Urinary bladder (tissue), 4 donors: Measurements from ENCODE around the gene AMBRA1. TPM values are rescaled to one million over a fixed set of nuclear protein-coding genes. Genes with fewer than 3 reads are reported as not detected.

Experiments
- DNase-seq: peaks from one replicate; pipeline ENCODE4 v3.0.0-alpha.2; 2015; ENCODE audit errors: extremely low spot score
- H3K27ac ChIP-seq: one replicate; pipeline ENCODE4 v1.5.1; 2013; ENCODE audit warnings: low read depth, mild to moderate bottlenecking, moderate library complexity
- H3K36me3 ChIP-seq: one replicate; pipeline ENCODE4 v1.6.1; 2013; ENCODE audit warnings: mild to moderate bottlenecking, moderate library complexity; ENCODE audit not compliant: insufficient read depth
- H3K4me1 ChIP-seq: one replicate; pipeline ENCODE4 v1.6.1; 2013; ENCODE audit warnings: mild to moderate bottlenecking, moderate library complexity; ENCODE audit not compliant: insufficient read depth
- H3K4me3 ChIP-seq: one replicate; pipeline ENCODE4 v1.5.1; 2013; ENCODE audit warnings: low read depth, low read length
- WGBS: extraction: QIAGEN DNeasy Blood & Tissue Kit; methylation state at CpG from one replicate; pipeline ENCODE4 v1.1.7; 2013; 5-methylcytosine and 5-hydroxymethylcytosine counted together
- polyA plus RNA-seq: library from polyadenylated mRNA; stranded (reverse); fragments of 200-250 nt; gene quantifications from one replicate; pipeline ENCODE4 v1.2.3, GENCODE V29; 2013
- total RNA-seq: library from RNA; depleted of rRNA; stranded (reverse); fragments of >200 nt; gene quantifications from one replicate; pipeline ENCODE4 v1.2.3, GENCODE V29; 2014
- donor health status: healthy with polysubstance abuse.
- donor health status: healthy.

AMBRA1 gene
- total and polyA plus RNA-seq, 2 donors = 21.9 to 22.9 TPM

DNA sequence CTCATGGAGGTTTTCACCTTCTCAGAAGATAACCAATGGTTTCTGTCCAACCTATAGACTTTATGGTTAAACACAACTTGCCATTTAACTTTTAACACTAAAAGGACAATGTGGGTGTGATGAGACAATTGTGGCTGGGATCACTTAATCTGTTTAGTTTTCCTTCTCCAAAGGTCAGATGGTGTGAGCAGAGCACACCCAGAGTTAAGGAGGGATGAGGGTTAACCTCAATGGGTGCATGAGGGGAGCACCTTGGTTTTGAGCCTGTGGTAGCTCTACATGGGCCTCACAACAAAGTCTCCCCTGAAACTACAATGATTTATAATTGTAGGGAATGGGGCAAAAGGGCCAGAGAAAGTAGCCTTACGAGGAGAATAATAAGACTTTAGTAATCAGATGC, 173.3 kb downstream of the AMBRA1 start:
- DNase-seq = no peak
- H3K36me3 ChIP-seq = no peaks in the 10 kb centered on the region
- 94% methylated on average over 1 of the region's 1 CpG for WGBS

GRCh38 chr11:46418751-46419150, 175.1 kb downstream of the AMBRA1 start:
- Histone ChIP-seq H3K36me3 (peaks cover 3% of the 10 kb centered on the region), H3K4me1 (no peaks in the 10 kb centered on the region), H3K27ac (no peak overlapping the region), H3K4me3 (no peak overlapping the region)
- 90% methylated on average over 5 of the region's 5 CpGs for WGBS
- DNase-seq = no peak

More for the DNA sequence above, 173.3 kb downstream of the AMBRA1 start:
- H3K4me1 ChIP-seq = no peaks in the 10 kb centered on the region
- H3K4me3 ChIP-seq = no peak overlapping the region
- no peak overlapping the region for H3K27ac ChIP-seq

- DNase-seq = no peak
- Histone ChIP-seq H3K27ac (no peak overlapping the region), H3K4me3 (no peak overlapping the region), H3K36me3 (peaks cover 3% of the 10 kb centered on the region), H3K4me1 (no peaks in the 10 kb centered on the region)
- 84% methylated on average over 7 of the region's 7 CpGs for WGBS
Measured at GRCh38 chr11:46417711-46418110, 176.1 kb downstream of the AMBRA1 start.

DNA sequence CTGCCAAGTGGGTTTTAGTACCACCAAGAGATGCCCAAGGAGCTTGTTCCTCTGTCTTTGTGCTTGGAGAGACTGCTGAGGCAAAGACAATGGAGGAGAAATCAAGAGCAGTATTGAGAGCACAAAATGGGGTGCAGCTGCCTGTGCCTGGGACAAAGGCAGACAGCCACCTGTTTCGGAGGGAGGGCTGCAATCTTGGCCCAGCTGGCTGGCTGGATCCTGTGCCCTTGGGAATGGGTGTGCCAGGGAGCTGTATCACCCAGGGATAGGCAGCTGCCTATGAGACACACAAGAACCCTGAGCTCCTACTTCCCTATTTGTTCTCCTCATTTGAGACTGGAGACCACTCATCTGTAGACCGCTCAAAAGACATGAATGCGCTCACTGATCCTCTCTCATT, 178.9 kb downstream of the AMBRA1 start:
- Histone ChIP-seq H3K4me3 (no peak overlapping the region), H3K36me3 (peaks cover 3% of the 10 kb centered on the region), H3K4me1 (no peaks in the 10 kb centered on the region), H3K27ac (no peak overlapping the region)
- no peak for DNase-seq
- WGBS = 64% methylated on average over 3 of the region's 3 CpGs

GRCh38 chr11:46414466-46414796, 179.4 kb downstream of the AMBRA1 start:
- WGBS = 88% methylated on average over 5 of the region's 5 CpGs
- Histone ChIP-seq H3K27ac (no peak overlapping the region), H3K36me3 (peaks cover 6% of the 10 kb centered on the region), H3K4me3 (no peak overlapping the region), H3K4me1 (no peaks in the 10 kb centered on the region)
- DNase-seq = no peak

GRCh38 chr11:46413760-46414465, 179.9 kb downstream of the AMBRA1 start:
- no peak overlapping the region for H3K4me3 ChIP-seq
- no peak for DNase-seq
- WGBS = 91% methylated on average over 9 of the region's 9 CpGs
- H3K36me3 ChIP-seq = peaks cover 6% of the 10 kb centered on the region
- no peak overlapping the region for H3K27ac ChIP-seq
- no peaks in the 10 kb centered on the region for H3K4me1 ChIP-seq

- Histone ChIP-seq H3K4me3 (no peak overlapping the region), H3K4me1 (no peaks in the 10 kb centered on the region), H3K36me3 (peaks cover 10% of the 10 kb centered on the region), H3K27ac (no peak overlapping the region)
- DNase-seq = no peak
- 62% methylated on average over 5 of the region's 5 CpGs for WGBS
Measured at GRCh38 chr11:46410021-46410420, 183.8 kb downstream of the AMBRA1 start.

GRCh38 chr11:46408407-46408986, 185.3 kb downstream of the AMBRA1 start:
- no peak overlapping the region for H3K4me3 ChIP-seq
- H3K36me3 ChIP-seq = peaks cover 7% of the 10 kb centered on the region
- WGBS = 96% methylated on average over 6 of the region's 6 CpGs
- H3K27ac ChIP-seq = no peak overlapping the region
- no peaks in the 10 kb centered on the region for H3K4me1 ChIP-seq
- DNase-seq = no peak

GRCh38 chr11:46407635-46408034, 186.2 kb downstream of the AMBRA1 start:
- WGBS = 83% methylated on average over 10 of the region's 10 CpGs
- Histone ChIP-seq H3K4me1 (no peaks in the 10 kb centered on the region), H3K4me3 (no peak overlapping the region), H3K36me3 (peaks cover 7% of the 10 kb centered on the region), H3K27ac (no peak overlapping the region)
- DNase-seq = no peak

DNA sequence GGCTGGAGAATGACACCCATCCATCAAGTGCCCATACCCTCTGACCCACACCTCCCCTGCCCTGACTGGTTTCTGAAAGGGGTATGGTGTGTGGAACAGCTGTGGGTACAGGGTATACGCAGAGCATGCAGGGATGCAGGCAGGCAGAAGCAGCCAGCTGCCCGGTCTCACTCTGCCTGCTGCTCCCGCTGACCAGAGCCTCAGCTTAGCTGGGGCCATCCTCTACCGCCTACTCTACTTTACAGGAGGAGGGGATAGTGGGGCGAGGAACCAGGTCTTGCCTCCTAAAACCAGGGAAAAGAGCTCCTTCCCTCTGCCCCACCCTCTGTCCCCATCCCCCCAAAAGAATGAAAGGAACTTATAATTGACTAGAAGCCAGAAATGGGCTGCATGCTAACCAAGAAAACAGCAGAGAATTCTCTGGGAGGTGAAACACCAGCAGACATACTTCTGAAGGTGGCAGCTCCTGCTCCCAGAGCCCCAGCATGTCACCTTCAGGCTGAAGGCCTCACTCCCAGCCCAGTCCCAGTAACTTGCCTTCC, 189.3 kb downstream of the AMBRA1 start:
- no peak for DNase-seq
- no peak overlapping the region for H3K27ac ChIP-seq
- no peak overlapping the region for H3K4me3 ChIP-seq
- peaks cover 5% of the 10 kb centered on the region for H3K36me3 ChIP-seq
- 82% methylated on average over 5 of the region's 5 CpGs for WGBS
- no peaks in the 10 kb centered on the region for H3K4me1 ChIP-seq

DNA sequence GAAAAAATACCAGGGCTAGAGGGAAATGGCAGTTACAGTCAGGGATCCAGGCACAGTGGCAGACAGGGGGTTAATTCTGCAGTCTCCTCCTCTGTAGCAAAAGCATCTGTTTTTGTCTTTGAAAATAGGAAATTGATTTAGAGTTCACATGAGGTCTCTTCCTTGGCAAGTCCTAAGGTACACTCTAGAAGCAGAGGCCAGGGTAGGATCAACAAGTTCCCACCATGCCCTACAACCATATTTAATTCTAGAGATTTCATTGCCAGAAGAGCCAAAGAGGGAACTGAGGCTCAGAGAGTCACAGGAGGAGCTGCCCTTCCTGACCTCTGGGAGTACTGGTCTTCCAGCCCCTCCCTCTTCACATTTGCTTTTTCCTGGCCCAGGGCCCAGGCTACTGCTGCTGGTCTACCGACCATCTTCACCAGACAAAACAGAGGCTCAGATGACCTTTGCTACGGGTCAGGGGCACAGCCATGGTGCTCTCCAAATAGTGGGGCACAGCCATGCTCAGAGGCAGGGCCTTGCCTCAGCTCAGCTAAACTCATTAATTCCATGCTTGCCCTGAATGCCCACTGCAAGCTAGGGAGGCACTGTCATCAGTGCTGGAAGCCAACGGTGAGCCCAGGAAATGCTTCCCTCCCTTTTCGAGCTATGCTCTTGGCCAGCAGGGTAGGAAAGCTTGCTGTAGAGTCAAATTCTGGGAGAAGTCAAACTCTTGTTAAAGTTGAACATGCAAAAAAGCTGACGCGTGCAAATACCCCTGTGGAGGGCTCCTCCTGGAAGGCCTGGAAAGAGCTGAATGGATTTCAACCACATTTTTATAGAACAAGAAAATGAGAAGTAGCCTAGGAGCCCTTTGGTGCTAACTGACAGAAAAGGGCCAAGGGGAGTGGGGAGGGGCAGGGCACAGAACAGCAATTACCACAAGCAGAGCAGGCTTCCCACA, 190.6 kb downstream of the AMBRA1 start:
- H3K4me3 ChIP-seq = no peak overlapping the region
- no peak for DNase-seq
- H3K36me3 ChIP-seq = peaks cover 3% of the 10 kb centered on the region
- H3K4me1 ChIP-seq = no peaks in the 10 kb centered on the region
- H3K27ac ChIP-seq = no peak overlapping the region
- 79% methylated on average over 6 of the region's 6 CpGs for WGBS

- DNase-seq = no peak
- Histone ChIP-seq H3K4me1 (no peaks in the 10 kb centered on the region), H3K4me3 (no peak overlapping the region), H3K36me3 (peaks cover 3% of the 10 kb centered on the region), H3K27ac (no peak overlapping the region)
- WGBS = 96% methylated on average over 19 of the region's 19 CpGs
Measured at GRCh38 chr11:46397526-46397925, 196.3 kb downstream of the AMBRA1 start.

GRCh38 chr11:46393759-46394158, 200.1 kb downstream of the AMBRA1 start:
- Histone ChIP-seq H3K4me1 (no peaks in the 10 kb centered on the region), H3K27ac (no peak overlapping the region), H3K36me3 (peaks cover 3% of the 10 kb centered on the region), H3K4me3 (no peak overlapping the region)
- DNase-seq = no peak
- WGBS = 85% methylated on average over 4 of the region's 4 CpGs
